T-helper 17 cell (primary cell): ENCODE results near the gene PCDH10. TPM values are rescaled to one million over a fixed set of nuclear protein-coding genes. Genes with fewer than 3 reads are reported as not detected.

Experiments
- ATAC-seq: fragments of 150-1000 bp; cut with Tn5 transposase; 2 replicates; pipeline ENCODE4 v1.10.0; 2021; ENCODE audit warnings: mild to moderate bottlenecking, moderate library complexity
- DNase-seq, 3 donors: peaks; one replicate each; pipeline versions ENCODE4 v3.0.0 to v3.0.0-alpha.2; 2020 to 2021
- H3K9me3 ChIP-seq: one replicate; pipeline ENCODE4 v1.7.0; 2013; ENCODE audit warnings: low read length, mild to moderate bottlenecking; ENCODE audit not compliant: control insufficient read depth, poor library complexity, severe bottlenecking
- H3K27ac Mint-ChIP-seq: one replicate; pipeline ENCODE4 v1.8.0; 2022; ENCODE audit warnings: mild to moderate bottlenecking, moderate library complexity, mixed read lengths
- H3K27me3 Mint-ChIP-seq: one replicate; pipeline ENCODE4 v1.8.0; 2022; ENCODE audit warnings: mixed read lengths
- H3K36me3 Mint-ChIP-seq: one replicate; pipeline ENCODE4 v1.8.0; 2022; ENCODE audit warnings: low read depth, mixed read lengths
- H3K4me1 Mint-ChIP-seq: one replicate; pipeline ENCODE4 v1.8.0; 2022; ENCODE audit warnings: mild to moderate bottlenecking, mixed read lengths
- H3K4me3 Mint-ChIP-seq: one replicate; pipeline ENCODE4 v1.8.0; 2022; ENCODE audit warnings: mild to moderate bottlenecking, moderate library complexity, mixed read lengths
- total RNA-seq, 4 donors: library from RNA in 2 of 4; stranded (reverse) in 2 of 4; gene quantifications; one replicate each; pipeline ENCODE4 v1.2.3 and lab custom pipeline; 2022 to 2026

PCDH10 gene
- total RNA-seq, 2 donors from 2014 or later, result not detected

GRCh38 chr4:133156096-133156495 is 7.0 kb downstream of the PCDH10 start:
- Mint-ChIP-seq H3K27me3 (peaks cover 15% of the 10 kb centered on the region), H3K27ac (no peak overlapping the region), H3K36me3 (peaks cover 2% of the 10 kb centered on the region), H3K4me3 (no peak overlapping the region), H3K4me1 (peaks cover 4% of the 10 kb centered on the region)
- H3K9me3 ChIP-seq, result no peaks in the 10 kb centered on the region
- DNase-seq (no peak), ATAC-seq (no peak)

GRCh38 chr4:133156556-133156955 is 7.5 kb downstream of the PCDH10 start:
- Mint-ChIP-seq H3K27ac (no peak overlapping the region), H3K36me3 (peaks cover 2% of the 10 kb centered on the region)

GRCh38 chr4:133157460-133158160 is 8.5 kb downstream of the PCDH10 start:
- H3K4me1 Mint-ChIP-seq, result peaks cover 4% of the 10 kb centered on the region
- no peaks in the 10 kb centered on the region for H3K9me3 ChIP-seq
- peaks cover 2% of the 10 kb centered on the region for H3K36me3 Mint-ChIP-seq
- DNase-seq (no peak), ATAC-seq (no peak)
- no peak overlapping the region for H3K4me3 Mint-ChIP-seq
- no peak overlapping the region for H3K27ac Mint-ChIP-seq
- H3K27me3 Mint-ChIP-seq, result peaks cover 6% of the 10 kb centered on the region

More at GRCh38 chr4:133156556-133156955, 7.5 kb downstream of the PCDH10 start:
- H3K9me3 ChIP-seq, result no peaks in the 10 kb centered on the region
- peaks cover 4% of the 10 kb centered on the region for H3K4me1 Mint-ChIP-seq
- ATAC-seq, result no peak
- H3K27me3 Mint-ChIP-seq, result peaks cover 10% of the 10 kb centered on the region
- DNase-seq, result no peak
- no peak overlapping the region for H3K4me3 Mint-ChIP-seq

- H3K27ac Mint-ChIP-seq, result no peak overlapping the region
- no peak for DNase-seq
- no peak for ATAC-seq
- H3K36me3 Mint-ChIP-seq, result no peaks in the 10 kb centered on the region
- no peaks in the 10 kb centered on the region for H3K9me3 ChIP-seq
- H3K4me1 Mint-ChIP-seq, result no peaks in the 10 kb centered on the region
- no peak overlapping the region for H3K4me3 Mint-ChIP-seq
- no peaks in the 10 kb centered on the region for H3K27me3 Mint-ChIP-seq
These were observed 11.8 kb downstream of the PCDH10 start for GRCh38 chr4:133160853-133161252.

- Mint-ChIP-seq H3K27me3 (no peaks in the 10 kb centered on the region), H3K4me1 (no peaks in the 10 kb centered on the region), H3K27ac (no peak overlapping the region), H3K4me3 (no peak overlapping the region), H3K36me3 (no peaks in the 10 kb centered on the region)
- DNase-seq (no peak), ATAC-seq (no peak)
- no peaks in the 10 kb centered on the region for H3K9me3 ChIP-seq
These were observed 12.6 kb downstream of the PCDH10 start for GRCh38 chr4:133161570-133162295.

- Mint-ChIP-seq H3K4me3 (no peak overlapping the region), H3K27ac (no peak overlapping the region), H3K4me1 (no peaks in the 10 kb centered on the region), H3K36me3 (no peaks in the 10 kb centered on the region), H3K27me3 (no peaks in the 10 kb centered on the region)
- no peaks in the 10 kb centered on the region for H3K9me3 ChIP-seq
- ATAC-seq (no peak), DNase-seq (no peak)
These were observed 13.8 kb downstream of the PCDH10 start for GRCh38 chr4:133162941-133163340.

- ATAC-seq, result no peak
These were observed 29.9 kb downstream of the PCDH10 start for GRCh38 chr4:133178956-133179355.

GRCh38 chr4:133186210-133186609 is 37.1 kb downstream of the PCDH10 start:
- ATAC-seq, result no peak
- no peak overlapping the region for H3K4me3 Mint-ChIP-seq
- H3K9me3 ChIP-seq, result no peaks in the 10 kb centered on the region
- no peak for DNase-seq
- no peaks in the 10 kb centered on the region for H3K4me1 Mint-ChIP-seq
- H3K27ac Mint-ChIP-seq, result no peak overlapping the region
- H3K27me3 Mint-ChIP-seq, result no peaks in the 10 kb centered on the region
- H3K36me3 Mint-ChIP-seq, result no peaks in the 10 kb centered on the region

More at GRCh38 chr4:133178956-133179355, 29.9 kb downstream of the PCDH10 start:
- DNase-seq, result no peak
- H3K27me3 Mint-ChIP-seq, result no peaks in the 10 kb centered on the region
- no peaks in the 10 kb centered on the region for H3K9me3 ChIP-seq
- no peaks in the 10 kb centered on the region for H3K36me3 Mint-ChIP-seq
- no peaks in the 10 kb centered on the region for H3K4me1 Mint-ChIP-seq
- H3K4me3 Mint-ChIP-seq, result no peak overlapping the region
- no peak overlapping the region for H3K27ac Mint-ChIP-seq

- H3K27ac Mint-ChIP-seq, result no peak overlapping the region
- H3K4me3 Mint-ChIP-seq, result no peak overlapping the region
These were observed 37.8 kb downstream of the PCDH10 start for GRCh38 chr4:133186845-133187244.

GRCh38 chr4:133188433-133189146 is 39.5 kb downstream of the PCDH10 start:
- H3K36me3 Mint-ChIP-seq, result no peaks in the 10 kb centered on the region
- no peak overlapping the region for H3K27ac Mint-ChIP-seq
- H3K9me3 ChIP-seq, result no peaks in the 10 kb centered on the region
- no peak for ATAC-seq
- no peaks in the 10 kb centered on the region for H3K4me1 Mint-ChIP-seq
- no peak overlapping the region for H3K4me3 Mint-ChIP-seq
- no peak for DNase-seq
- H3K27me3 Mint-ChIP-seq, result no peaks in the 10 kb centered on the region

More at GRCh38 chr4:133186845-133187244, 37.8 kb downstream of the PCDH10 start:
- no peaks in the 10 kb centered on the region for H3K4me1 Mint-ChIP-seq
- H3K27me3 Mint-ChIP-seq, result no peaks in the 10 kb centered on the region
- no peaks in the 10 kb centered on the region for H3K36me3 Mint-ChIP-seq
- DNase-seq (no peak), ATAC-seq (no peak)
- no peaks in the 10 kb centered on the region for H3K9me3 ChIP-seq

- DNase-seq (no peak), ATAC-seq (no peak)
- Mint-ChIP-seq H3K4me3 (no peak overlapping the region), H3K27ac (no peak overlapping the region), H3K4me1 (no peaks in the 10 kb centered on the region), H3K36me3 (no peaks in the 10 kb centered on the region), H3K27me3 (no peaks in the 10 kb centered on the region)
- H3K9me3 ChIP-seq, result no peaks in the 10 kb centered on the region
These were observed 40.0 kb downstream of the PCDH10 start for GRCh38 chr4:133189147-133189517.

GRCh38 chr4:133190098-133190497 is 41.0 kb downstream of the PCDH10 start:
- Mint-ChIP-seq H3K36me3 (no peaks in the 10 kb centered on the region), H3K27me3 (no peaks in the 10 kb centered on the region), H3K4me3 (no peak overlapping the region), H3K4me1 (no peaks in the 10 kb centered on the region), H3K27ac (no peak overlapping the region)
- DNase-seq (no peak), ATAC-seq (no peak)
- no peaks in the 10 kb centered on the region for H3K9me3 ChIP-seq

- ATAC-seq, result no peak
- no peaks in the 10 kb centered on the region for H3K9me3 ChIP-seq
- no peak overlapping the region for H3K4me3 Mint-ChIP-seq
- DNase-seq, result no peak
- no peak overlapping the region for H3K27ac Mint-ChIP-seq
- no peaks in the 10 kb centered on the region for H3K27me3 Mint-ChIP-seq
- no peaks in the 10 kb centered on the region for H3K36me3 Mint-ChIP-seq
- no peaks in the 10 kb centered on the region for H3K4me1 Mint-ChIP-seq
These were observed 59.7 kb downstream of the PCDH10 start for GRCh38 chr4:133208694-133209285.
